HEK293 (cell line): ENCODE data around the gene LHX4.

Source experiments
- CTCF ChIA-PET: fragments of 350-600 bp; formaldehyde crosslinking; extraction: SDS; loops from one replicate; lab custom pipeline; 2021; ENCODE audit warnings: antibody characterized with exemption; lab: Yijun Ruan, JAX
- POLR2A ChIA-PET: fragments of 300-600 bp; formaldehyde crosslinking; extraction: SDS; loops from one replicate; lab custom pipeline; 2020; ENCODE audit warnings: antibody characterized with exemption, inconsistent platforms; lab: Yijun Ruan, JAX
- H3K27ac ChIP-seq: fragments of 200-500 bp; sonication (Bioruptor generic); 2 replicates; pipeline ENCODE4 v1.5.1; 2014; ENCODE audit warnings: low read depth, low read length, control low read depth, inconsistent platforms; ENCODE audit errors: extremely low read depth
- H3K36me3 ChIP-seq, 2 experiments: fragments of 200-500 bp in 1 of 2; sonication (Bioruptor generic) in 1 of 2; 1 replicate in 1 of 2; 2 replicates in 1 of 2; pipeline ENCODE4 v1.5.1; 2014 to 2017; ENCODE audit warnings: inconsistent platforms in 2 of 2, low read length in 2 of 2; ENCODE audit not compliant: control insufficient read depth in 2 of 2, insufficient read depth in 1 of 2
- H3K4me1 ChIP-seq: fragments of 200-500 bp; sonication (Bioruptor generic); 2 replicates; pipeline ENCODE4 v1.5.1; 2014; ENCODE audit warnings: mild to moderate bottlenecking, low read length, inconsistent platforms; ENCODE audit not compliant: control insufficient read depth, insufficient read depth
- H3K4me3 ChIP-seq: 2 replicates; pipeline ENCODE4 v1.5.1; 2011; ENCODE audit warnings: low read depth, mild to moderate bottlenecking, control low read depth, low read length, moderate library complexity
- H3K9me3 ChIP-seq: fragments of 200-500 bp; sonication (Bioruptor generic); 2 replicates; pipeline ENCODE4 v1.5.1; 2014; ENCODE audit warnings: low read depth, low read length, inconsistent platforms; ENCODE audit not compliant: control insufficient read depth, insufficient read depth
- BCL11A ChIP-seq: fragments of 450-650 bp; formaldehyde crosslinking; IDR thresholded peaks from 2 replicates; pipeline ENCODE4 v1.5.1; 2016; ENCODE audit warnings: low read depth, missing biosample characterization, missing genetic modification characterization
- FEZF1 ChIP-seq: fragments of 450-650 bp; formaldehyde crosslinking; IDR thresholded peaks from 2 replicates; pipeline ENCODE4 v1.5.1; 2016; ENCODE audit warnings: missing biosample characterization, missing genetic modification characterization
- HOXC10 ChIP-seq: sonication (generic); formaldehyde crosslinking; IDR thresholded peaks from 2 replicates; pipeline ENCODE4 v1.8.1; 2023; ENCODE audit warnings: mild to moderate bottlenecking, missing genetic modification reagents
- RBAK ChIP-seq: fragments of 450-650 bp; formaldehyde crosslinking; IDR thresholded peaks from 2 replicates; pipeline ENCODE4 v1.5.1; 2016; ENCODE audit warnings: missing biosample characterization, missing genetic modification characterization
- YY1 ChIP-seq: fragments of 450-650 bp; formaldehyde crosslinking; IDR thresholded peaks from 2 replicates; pipeline ENCODE4 v1.5.1; 2018; ENCODE audit warnings: missing biosample characterization, missing genetic modification characterization
- YY2 ChIP-seq: fragments of 450-650 bp; formaldehyde crosslinking; IDR thresholded peaks from 2 replicates; pipeline ENCODE4 v1.5.1; 2016; ENCODE audit warnings: missing biosample characterization, missing genetic modification characterization
- ZBTB1 ChIP-seq: fragments of 450-650 bp; formaldehyde crosslinking; IDR thresholded peaks from 2 replicates; pipeline ENCODE4 v1.5.1; 2016; ENCODE audit warnings: missing biosample characterization, missing genetic modification characterization
- ZBTB20 ChIP-seq: fragments of 450-650 bp; formaldehyde crosslinking; IDR thresholded peaks from 2 replicates; pipeline ENCODE4 v1.5.1; 2016; ENCODE audit warnings: missing biosample characterization, missing genetic modification characterization
- ZBTB21 ChIP-seq: fragments of 450-650 bp; formaldehyde crosslinking; IDR thresholded peaks from 2 replicates; pipeline ENCODE4 v1.5.1; 2017; ENCODE audit warnings: missing biosample characterization, missing genetic modification characterization
- ZBTB7A ChIP-seq: fragments of 450-650 bp; formaldehyde crosslinking; IDR thresholded peaks from 2 replicates; pipeline ENCODE4 v1.5.1; 2016; ENCODE audit warnings: low read depth, missing biosample characterization, missing genetic modification characterization
- ZFP41 ChIP-seq: fragments of 450-650 bp; formaldehyde crosslinking; IDR thresholded peaks from 2 replicates; pipeline ENCODE4 v1.5.1; 2016; ENCODE audit warnings: missing biosample characterization, missing genetic modification characterization, borderline replicate concordance
- ZNF132 ChIP-seq: fragments of 450-650 bp; formaldehyde crosslinking; IDR thresholded peaks from 2 replicates; pipeline ENCODE4 v1.5.1; 2017; ENCODE audit warnings: missing biosample characterization, missing genetic modification characterization, borderline replicate concordance
- ZNF266 ChIP-seq: fragments of 450-650 bp; formaldehyde crosslinking; IDR thresholded peaks from 2 replicates; pipeline ENCODE4 v1.5.1; 2016; ENCODE audit warnings: missing biosample characterization, missing genetic modification characterization, low read depth
- ZNF311 ChIP-seq: fragments of 450-650 bp; formaldehyde crosslinking; IDR thresholded peaks from 2 replicates; pipeline ENCODE4 v1.5.1; 2017; ENCODE audit warnings: missing biosample characterization, missing genetic modification characterization, borderline replicate concordance
- ZNF324 ChIP-seq: fragments of 450-650 bp; formaldehyde crosslinking; IDR thresholded peaks from 2 replicates; pipeline ENCODE4 v1.5.1; 2016; ENCODE audit warnings: missing biosample characterization, missing genetic modification characterization
- ZNF335 ChIP-seq: fragments of 450-650 bp; formaldehyde crosslinking; conservative IDR thresholded peaks from 2 replicates; pipeline ENCODE4 v1.5.1; 2016; ENCODE audit warnings: missing biosample characterization, missing genetic modification characterization
- ZNF423 ChIP-seq: fragments of 450-650 bp; formaldehyde crosslinking; IDR thresholded peaks from 2 replicates; pipeline ENCODE4 v1.5.1; 2016; ENCODE audit warnings: missing biosample characterization, missing genetic modification characterization
- ZNF555 ChIP-seq: fragments of 450-650 bp; formaldehyde crosslinking; conservative IDR thresholded peaks from 2 replicates; pipeline ENCODE4 v1.5.1; 2017; ENCODE audit warnings: missing biosample characterization, mild to moderate bottlenecking, missing genetic modification characterization, inconsistent platforms
- ZNF623 ChIP-seq: fragments of 450-650 bp; formaldehyde crosslinking; IDR thresholded peaks from 2 replicates; pipeline ENCODE4 v1.5.1; 2016; ENCODE audit warnings: missing biosample characterization, missing genetic modification characterization
- ZNF670 ChIP-seq: fragments of 450-650 bp; formaldehyde crosslinking; IDR thresholded peaks from 2 replicates; pipeline ENCODE4 v1.5.1; 2016; ENCODE audit warnings: missing biosample characterization, missing genetic modification characterization, low read depth
- ZNF747 ChIP-seq: fragments of 450-650 bp; formaldehyde crosslinking; IDR thresholded peaks from 2 replicates; pipeline ENCODE4 v1.5.1; 2016; ENCODE audit warnings: missing biosample characterization, missing genetic modification characterization
- ZNF768 ChIP-seq: fragments of 450-650 bp; formaldehyde crosslinking; IDR thresholded peaks from 2 replicates; pipeline ENCODE4 v1.5.1; 2018; ENCODE audit warnings: missing biosample characterization, mild to moderate bottlenecking, missing genetic modification characterization
- TF ChIP-seq, protein P1 (sequence below): sonication (generic); formaldehyde crosslinking; IDR thresholded peaks from 2 replicates; pipeline ENCODE4 v1.8.1; 2022; ENCODE audit warnings: mild to moderate bottlenecking, moderate library complexity, missing genetic modification reagents
- TF ChIP-seq, protein P2 (sequence below): fragments of 450-650 bp; formaldehyde crosslinking; IDR thresholded peaks from 2 replicates; pipeline ENCODE4 v1.5.1; 2017; ENCODE audit warnings: missing biosample characterization, mild to moderate bottlenecking, missing genetic modification characterization, moderate library complexity
- TF ChIP-seq, protein P3 (sequence below): fragments of 450-650 bp; formaldehyde crosslinking; IDR thresholded peaks from 2 replicates; pipeline ENCODE4 v1.5.1; 2016; ENCODE audit warnings: missing biosample characterization, missing genetic modification characterization, low read depth
- TF ChIP-seq, protein P4 (sequence below): fragments of 450-650 bp; formaldehyde crosslinking; IDR thresholded peaks from 2 replicates; pipeline ENCODE4 v1.5.1; 2016; ENCODE audit warnings: missing biosample characterization, missing genetic modification characterization

Gene LHX4

DNA sequence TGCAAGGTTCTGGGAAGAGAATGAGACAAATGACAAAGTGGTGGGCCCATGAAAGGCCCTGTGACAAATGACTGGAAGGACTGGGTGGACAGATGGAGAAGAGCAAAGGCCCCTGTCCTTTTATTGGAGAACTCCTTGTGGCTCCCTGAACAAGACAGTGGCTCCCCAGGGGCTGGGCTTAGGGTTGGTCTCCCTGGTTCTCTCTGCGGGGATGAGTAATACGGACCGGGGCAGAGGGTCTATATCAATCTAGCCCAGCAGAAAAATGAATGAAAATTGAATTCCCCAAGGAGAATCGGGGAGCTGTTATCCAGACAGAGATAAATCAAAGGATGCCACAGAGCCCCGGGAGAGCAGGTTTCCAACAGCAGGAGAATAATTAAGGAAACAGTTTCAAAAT is 5.2 kb upstream of the LHX4 start:
- Histone ChIP-seq H3K4me3 (no peak overlapping the region), H3K9me3 (no peaks in the 10 kb centered on the region), H3K36me3 (no peaks in the 10 kb centered on the region), H3K27ac (no peak overlapping the region), H3K4me1 (no peaks in the 10 kb centered on the region)
- ChIA-PET POLR2A (no interaction called here), CTCF (no interaction called here)
- TF ChIP-seq ZNF423 (tag by site-specific recombination): no peak
- no peak for TF ChIP-seq FEZF1 (tag by site-specific recombination)
- no peak for TF ChIP-seq ZBTB1 (tag by site-specific recombination)
- no peak for TF ChIP-seq YY2 (tag by site-specific recombination)
- TF ChIP-seq ZNF747 (tag by site-specific recombination): no peak
- no peak for TF ChIP-seq YY1 (tag by site-specific recombination)
- no peak for TF ChIP-seq ZNF266 (tag by site-specific recombination)
- TF ChIP-seq, protein P1, sequence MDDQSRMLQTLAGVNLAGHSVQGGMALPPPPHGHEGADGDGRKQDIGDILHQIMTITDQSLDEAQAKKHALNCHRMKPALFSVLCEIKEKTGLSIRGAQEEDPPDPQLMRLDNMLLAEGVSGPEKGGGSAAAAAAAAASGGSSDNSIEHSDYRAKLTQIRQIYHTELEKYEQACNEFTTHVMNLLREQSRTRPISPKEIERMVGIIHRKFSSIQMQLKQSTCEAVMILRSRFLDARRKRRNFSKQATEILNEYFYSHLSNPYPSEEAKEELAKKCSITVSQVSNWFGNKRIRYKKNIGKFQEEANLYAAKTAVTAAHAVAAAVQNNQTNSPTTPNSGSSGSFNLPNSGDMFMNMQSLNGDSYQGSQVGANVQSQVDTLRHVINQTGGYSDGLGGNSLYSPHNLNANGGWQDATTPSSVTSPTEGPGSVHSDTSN (CRISPR knock-in tag): no peak
- TF ChIP-seq ZBTB21 (tag by site-specific recombination): no peak
- no peak for TF ChIP-seq ZNF335 (tag by site-specific recombination)
- TF ChIP-seq ZNF623 (tag by site-specific recombination): no peak
- no peak for TF ChIP-seq ZNF555 (tag by site-specific recombination)
- TF ChIP-seq HOXC10 (CRISPR knock-in tag): no peak

DNA sequence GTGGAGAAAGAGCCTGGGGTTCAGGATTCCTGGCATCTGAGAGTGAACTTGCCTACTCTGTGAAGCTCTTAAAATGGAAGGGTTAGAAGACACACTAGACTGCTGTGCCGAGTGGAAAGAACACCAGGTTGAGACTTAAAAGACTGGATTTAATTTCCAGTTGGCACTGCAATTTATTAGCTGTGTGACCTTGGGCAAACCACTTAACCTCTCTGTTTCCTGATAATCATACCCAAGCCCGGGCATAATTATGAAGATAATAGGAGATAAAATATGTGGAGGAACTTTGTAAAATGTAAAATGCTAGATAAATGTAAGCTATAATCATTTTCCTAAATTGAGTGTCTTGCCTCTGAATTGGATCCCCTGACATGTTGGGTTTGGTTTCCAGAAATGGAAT is 4.7 kb upstream of the LHX4 start:
- no peak overlapping the region for H3K27ac ChIP-seq
- H3K4me1 ChIP-seq: no peaks in the 10 kb centered on the region
- H3K9me3 ChIP-seq: no peaks in the 10 kb centered on the region
- H3K4me3 ChIP-seq: no peak overlapping the region
- ChIA-PET POLR2A (no interaction called here), CTCF (interaction anchor here (1.7 kb wide), 1 partner anchor 411 kb away, joined by 3 read pairs; no protein-coding TSS in a partner anchor)
- no peak for TF ChIP-seq ZNF623 (tag by site-specific recombination)
- TF ChIP-seq ZNF768 (tag by site-specific recombination): peak; percentile 82
- no peaks in the 10 kb centered on the region for H3K36me3 ChIP-seq

DNA sequence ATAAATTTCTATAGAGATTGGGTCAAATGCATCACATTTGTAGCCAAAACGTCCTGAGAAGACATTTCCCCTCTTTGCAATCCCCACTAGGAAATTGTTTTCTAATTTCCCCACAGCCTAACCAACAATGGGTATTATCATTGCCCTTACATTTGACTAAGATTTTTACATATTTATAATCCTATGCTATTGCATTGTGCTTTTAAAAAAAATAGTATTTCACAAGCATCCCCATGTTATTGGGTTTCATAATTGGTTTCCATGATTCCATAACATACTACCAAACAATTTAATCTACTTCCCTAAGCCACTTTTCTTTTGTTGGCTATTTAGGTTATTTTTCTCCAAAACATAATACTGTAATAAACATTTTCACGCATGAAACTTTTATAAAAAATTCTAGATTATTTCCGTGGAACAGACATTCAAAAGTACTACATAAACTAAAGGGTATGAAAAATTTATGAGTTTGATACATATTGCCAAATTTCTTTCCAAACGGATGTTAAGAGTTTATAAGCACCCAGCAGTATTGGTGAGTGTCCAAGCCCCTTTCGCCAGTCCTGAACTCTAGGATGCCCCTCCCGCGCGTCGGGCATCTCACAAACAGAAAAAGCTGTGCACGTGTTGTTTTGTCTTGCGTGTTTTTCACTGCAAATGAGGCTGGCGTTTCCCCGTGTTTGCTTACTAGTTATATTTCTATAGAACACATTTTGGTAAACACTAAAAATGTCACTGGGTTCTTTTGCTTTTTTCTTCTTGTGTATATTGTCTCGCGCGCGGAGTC is 2.0 kb upstream of the LHX4 start:
- no peaks in the 10 kb centered on the region for H3K9me3 ChIP-seq
- H3K27ac ChIP-seq: no peak overlapping the region
- POLR2A ChIA-PET: no interaction called here
- H3K4me3 ChIP-seq: no peak overlapping the region
- H3K4me1 ChIP-seq: no peaks in the 10 kb centered on the region
- no peaks in the 10 kb centered on the region for H3K36me3 ChIP-seq
- CTCF ChIA-PET: no interaction called here
- TF ChIP-seq RBAK (tag by site-specific recombination): no peak
- TF ChIP-seq ZNF324 (tag by site-specific recombination): no peak
- TF ChIP-seq, protein P2, sequence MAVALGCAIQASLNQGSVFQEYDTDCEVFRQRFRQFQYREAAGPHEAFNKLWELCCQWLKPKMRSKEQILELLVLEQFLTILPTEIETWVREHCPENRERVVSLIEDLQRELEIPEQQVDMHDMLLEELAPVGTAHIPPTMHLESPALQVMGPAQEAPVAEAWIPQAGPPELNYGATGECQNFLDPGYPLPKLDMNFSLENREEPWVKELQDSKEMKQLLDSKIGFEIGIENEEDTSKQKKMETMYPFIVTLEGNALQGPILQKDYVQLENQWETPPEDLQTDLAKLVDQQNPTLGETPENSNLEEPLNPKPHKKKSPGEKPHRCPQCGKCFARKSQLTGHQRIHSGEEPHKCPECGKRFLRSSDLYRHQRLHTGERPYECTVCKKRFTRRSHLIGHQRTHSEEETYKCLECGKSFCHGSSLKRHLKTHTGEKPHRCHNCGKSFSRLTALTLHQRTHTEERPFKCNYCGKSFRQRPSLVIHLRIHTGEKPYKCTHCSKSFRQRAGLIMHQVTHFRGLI (tag by site-specific recombination): no peak
- TF ChIP-seq ZFP41: no peak
- TF ChIP-seq ZBTB20 (tag by site-specific recombination): no peak
- no peak for TF ChIP-seq YY1 (tag by site-specific recombination)
- TF ChIP-seq ZNF670 (tag by site-specific recombination): no peak
- TF ChIP-seq, protein P3, sequence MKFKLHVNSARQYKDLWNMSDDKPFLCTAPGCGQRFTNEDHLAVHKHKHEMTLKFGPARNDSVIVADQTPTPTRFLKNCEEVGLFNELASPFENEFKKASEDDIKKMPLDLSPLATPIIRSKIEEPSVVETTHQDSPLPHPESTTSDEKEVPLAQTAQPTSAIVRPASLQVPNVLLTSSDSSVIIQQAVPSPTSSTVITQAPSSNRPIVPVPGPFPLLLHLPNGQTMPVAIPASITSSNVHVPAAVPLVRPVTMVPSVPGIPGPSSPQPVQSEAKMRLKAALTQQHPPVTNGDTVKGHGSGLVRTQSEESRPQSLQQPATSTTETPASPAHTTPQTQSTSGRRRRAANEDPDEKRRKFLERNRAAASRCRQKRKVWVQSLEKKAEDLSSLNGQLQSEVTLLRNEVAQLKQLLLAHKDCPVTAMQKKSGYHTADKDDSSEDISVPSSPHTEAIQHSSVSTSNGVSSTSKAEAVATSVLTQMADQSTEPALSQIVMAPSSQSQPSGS (tag by site-specific recombination): no peak
- TF ChIP-seq ZNF311 (tag by site-specific recombination): no peak
- no peak for TF ChIP-seq BCL11A (tag by site-specific recombination)
- no peak for TF ChIP-seq ZNF132 (tag by site-specific recombination)
- no peak for TF ChIP-seq ZBTB7A (tag by site-specific recombination)
- TF ChIP-seq, protein P4, sequence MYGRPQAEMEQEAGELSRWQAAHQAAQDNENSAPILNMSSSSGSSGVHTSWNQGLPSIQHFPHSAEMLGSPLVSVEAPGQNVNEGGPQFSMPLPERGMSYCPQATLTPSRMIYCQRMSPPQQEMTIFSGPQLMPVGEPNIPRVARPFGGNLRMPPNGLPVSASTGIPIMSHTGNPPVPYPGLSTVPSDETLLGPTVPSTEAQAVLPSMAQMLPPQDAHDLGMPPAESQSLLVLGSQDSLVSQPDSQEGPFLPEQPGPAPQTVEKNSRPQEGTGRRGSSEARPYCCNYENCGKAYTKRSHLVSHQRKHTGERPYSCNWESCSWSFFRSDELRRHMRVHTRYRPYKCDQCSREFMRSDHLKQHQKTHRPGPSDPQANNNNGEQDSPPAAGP (tag by site-specific recombination): no peak
